Left lobe of liver (tissue), 2 donors: Measurements from ENCODE around the gene AMH. TPM values are rescaled to one million over a fixed set of nuclear protein-coding genes. Genes with fewer than 3 reads are reported as not detected.

Experiments
- ATAC-seq: fragments of 200-7000 bp; cut with Tn5 transposase; one replicate; pipeline ENCODE4 v1.9.1; 2020; ENCODE audit warnings: mild to moderate bottlenecking, moderate library complexity
- DNase-seq: peaks from one replicate; pipeline ENCODE4 v3.0.0-alpha.2; 2020; ENCODE audit warnings: low spot score
- total RNA-seq: library from RNA; stranded (reverse); gene quantifications from one replicate; pipeline ENCODE4 v1.2.1, GENCODE V29; 2021
- donor health status: DM: no; HTN: no; CAD: no; lungs with moderate emphysema.
- donor health status: DM: no; HTN: yes; CAD: no.

Gene AMH
- total RNA-seq, 1 donor from 2014 or later, result 0.93 TPM

DNA sequence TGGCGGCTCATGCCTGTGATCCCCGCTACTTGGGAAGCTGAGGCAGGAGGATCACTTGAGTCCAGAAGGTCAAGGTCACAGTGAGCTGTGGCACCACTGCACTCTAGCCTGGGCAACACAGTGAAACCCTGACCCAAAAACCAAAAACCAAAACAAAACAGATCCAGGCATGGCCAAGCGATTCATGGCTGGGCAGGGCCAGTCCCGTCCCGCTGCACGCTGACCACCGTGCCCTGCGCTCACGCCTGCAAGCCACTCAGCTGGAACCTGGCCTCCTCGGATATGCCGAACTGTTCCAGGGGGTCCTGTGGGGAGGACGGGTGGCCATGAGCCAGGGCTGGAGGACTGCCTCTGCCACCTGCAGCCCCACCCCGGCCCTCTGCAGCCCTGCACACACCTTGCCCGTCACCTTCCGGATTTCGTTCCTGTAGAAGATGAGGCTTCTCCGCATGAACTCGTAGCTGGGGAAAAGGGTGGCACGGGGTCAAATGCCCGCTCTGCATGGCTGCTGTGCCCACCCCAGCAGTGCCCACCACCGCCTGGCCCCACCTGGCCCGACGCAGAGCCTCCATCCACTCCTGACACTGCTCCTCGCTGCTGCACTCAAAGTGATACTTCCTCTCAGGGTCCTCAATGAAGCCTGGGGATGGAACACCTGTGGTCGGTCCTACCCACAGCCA lies 15.4 kb upstream of the AMH start:
- no peak for ATAC-seq
- DNase-seq, result no peak

DNA sequence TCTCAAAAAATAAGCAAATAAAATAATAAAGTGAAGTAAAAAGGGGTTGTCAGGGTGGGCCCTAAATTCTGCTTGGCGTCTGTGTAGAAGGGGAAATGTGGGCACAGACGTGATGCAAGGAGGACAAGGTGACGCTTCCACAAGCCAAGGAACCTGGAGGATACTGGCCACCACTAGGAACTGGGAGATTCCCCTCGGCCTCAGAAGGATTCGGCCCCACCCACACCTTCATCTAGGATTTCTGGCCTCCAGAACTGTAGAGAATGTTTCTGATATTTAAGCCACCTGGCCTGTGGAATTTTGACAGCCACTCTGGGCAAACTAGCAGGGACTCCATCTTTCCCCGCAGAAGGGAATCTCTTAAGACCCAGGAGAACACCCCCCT lies 14.1 kb upstream of the AMH start:
- ATAC-seq (no peak), DNase-seq (no peak)

DNA sequence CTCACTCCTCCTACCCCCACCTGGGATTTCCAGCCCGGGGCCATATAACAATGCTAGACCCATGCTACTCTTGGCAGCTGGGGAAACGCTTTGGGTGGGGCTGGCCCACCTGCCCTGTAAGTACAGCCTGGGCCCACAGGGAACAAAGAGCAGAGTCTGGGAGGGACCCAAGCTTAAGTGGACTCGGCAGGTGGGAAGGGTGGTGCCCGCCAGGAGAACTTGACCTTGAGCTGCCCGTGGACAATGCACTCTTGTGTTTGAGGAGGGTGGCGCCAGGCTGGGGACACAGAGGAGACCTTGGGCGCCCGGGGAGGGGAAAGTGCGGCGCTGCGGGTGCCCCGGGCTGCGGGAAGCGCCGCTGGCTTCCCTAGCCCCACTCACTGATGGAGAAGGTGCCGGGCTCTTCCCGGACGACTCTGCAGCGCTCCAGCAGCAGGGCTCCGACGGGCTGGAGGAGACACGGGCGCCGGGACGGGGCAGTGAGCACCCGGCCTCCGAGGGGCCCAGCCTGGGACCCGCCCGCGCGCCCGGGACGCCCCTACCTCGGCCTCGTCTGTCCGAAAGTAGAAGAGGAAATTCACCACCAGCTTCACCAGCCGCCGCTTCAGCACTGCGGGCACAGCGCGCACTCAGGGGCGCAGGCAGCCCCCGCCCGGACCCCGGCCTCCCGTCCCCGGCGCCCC lies 13.6 kb upstream of the AMH start:
- no peak for DNase-seq
- ATAC-seq, result peak; percentile 21

DNA sequence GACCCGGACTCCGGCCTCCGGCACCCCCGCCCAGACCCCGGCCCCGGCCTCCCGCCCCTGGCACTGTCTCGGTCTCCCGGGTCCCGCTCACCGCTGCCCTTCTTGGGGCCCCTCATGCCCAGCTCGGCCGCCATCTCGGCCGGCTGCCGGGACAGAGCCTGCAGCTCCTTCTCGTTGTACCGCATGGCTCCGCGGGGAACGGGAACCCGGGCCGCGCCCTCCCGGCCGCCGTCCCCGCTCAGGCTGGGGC lies 13.1 kb upstream of the AMH start:
- DNase-seq (no peak), ATAC-seq (no peak)

DNA sequence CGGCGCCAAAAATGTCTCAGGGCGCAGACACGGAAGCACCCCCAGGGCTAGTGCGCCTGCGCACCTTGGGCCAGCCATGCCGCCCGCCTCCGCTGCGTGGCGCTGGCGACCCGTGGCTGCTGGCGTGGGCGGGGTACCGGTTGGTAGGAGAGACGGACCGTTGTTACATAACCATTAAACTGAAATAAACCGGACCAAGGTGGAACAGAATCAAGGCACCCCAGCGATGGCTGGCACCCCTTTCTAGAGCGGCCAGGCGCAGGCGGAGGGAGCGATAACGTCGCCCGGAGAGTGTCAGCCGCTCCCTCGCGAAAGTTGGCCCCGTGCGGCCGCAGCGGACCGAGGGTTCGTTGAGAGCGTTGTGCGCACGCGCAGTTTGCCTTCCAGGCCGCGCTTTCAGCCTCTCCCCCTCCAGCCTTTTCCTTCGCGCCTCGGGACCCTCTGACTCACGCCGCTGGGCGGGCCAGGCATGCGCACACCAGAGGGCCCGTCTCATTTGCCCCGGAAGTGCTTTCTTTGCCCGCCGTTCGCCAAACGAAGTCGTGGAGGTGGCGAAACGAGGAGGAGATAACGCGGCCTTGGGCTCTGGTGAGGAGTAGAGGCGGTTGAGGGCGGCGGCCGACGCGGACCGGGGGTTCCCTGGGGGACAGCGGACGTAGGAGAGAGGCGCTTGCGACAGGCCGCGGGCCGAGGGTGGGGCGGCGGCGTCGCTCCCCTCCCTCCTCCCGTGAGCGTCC lies 12.6 kb upstream of the AMH start, which contains the start of the genes PLEKHJ1 and SF3A2:
Gene PLEKHJ1, minus strand, starts transcription at position 16 of the 737 bp plus-strand sequence. CDS start 81 bp downstream, outside the sequence.
Gene SF3A2, plus strand, starts transcription at position 511 of the 737 bp plus-strand sequence. CDS start 6,595 bp downstream, outside the sequence.
- DNase-seq, result peak; percentile 97
- peak; percentile 89 for ATAC-seq

DNA sequence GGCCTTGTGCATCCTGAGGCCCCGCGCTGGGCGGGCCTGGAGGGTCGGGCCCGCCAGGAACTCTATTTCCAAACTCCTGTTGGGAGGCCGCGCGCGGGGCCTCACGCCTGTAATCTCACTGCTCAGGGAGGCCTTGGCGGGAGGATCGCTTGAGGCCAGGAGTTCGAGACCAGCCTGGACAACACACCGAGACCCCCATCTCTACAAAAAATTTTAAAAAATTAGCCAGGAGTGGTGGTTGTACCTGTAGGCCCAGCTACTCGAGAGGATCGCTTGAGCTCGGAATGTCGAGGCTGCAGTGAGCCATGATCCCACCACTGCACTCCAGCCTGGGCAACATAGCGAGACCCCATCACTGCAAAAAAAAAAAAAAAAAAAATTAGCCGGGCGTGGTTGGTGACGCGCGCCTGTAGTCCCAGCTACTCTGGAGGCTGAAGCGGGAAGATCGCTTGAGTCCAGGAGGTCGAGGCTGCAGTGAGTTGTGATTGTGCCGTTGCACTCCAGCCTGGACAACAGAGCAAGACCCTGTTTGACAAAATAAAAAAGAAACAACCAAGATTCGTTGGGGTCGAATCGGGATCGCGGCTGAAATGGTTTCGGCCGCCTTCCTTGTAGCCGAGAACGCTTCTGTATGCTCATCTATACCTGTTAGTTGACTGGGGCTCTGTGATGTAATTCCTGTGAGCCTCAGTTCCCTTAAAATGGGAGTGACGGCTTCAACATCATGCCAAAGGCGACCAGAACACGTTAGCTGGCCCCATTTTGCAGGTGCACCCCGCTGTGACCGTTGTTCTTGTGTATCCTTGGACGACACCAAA lies 11.9 kb upstream of the AMH start:
- no peak for ATAC-seq
- DNase-seq, result no peak

DNA sequence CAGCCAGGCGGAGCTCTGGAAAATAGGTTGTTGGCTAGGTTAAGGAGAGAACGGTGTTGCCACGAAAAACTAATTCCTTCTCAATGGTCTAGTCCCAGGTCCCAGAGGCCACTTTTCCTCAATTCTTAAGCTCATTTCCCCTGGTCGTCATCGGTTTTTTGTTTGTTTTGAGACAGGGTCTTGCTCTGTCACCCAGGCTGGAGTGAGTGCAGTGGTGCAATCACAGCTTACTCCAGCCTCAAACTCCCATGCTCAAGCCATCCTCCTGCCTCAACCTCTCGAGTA lies 11.3 kb upstream of the AMH start:
- no peak for DNase-seq
- ATAC-seq, result no peak

DNA sequence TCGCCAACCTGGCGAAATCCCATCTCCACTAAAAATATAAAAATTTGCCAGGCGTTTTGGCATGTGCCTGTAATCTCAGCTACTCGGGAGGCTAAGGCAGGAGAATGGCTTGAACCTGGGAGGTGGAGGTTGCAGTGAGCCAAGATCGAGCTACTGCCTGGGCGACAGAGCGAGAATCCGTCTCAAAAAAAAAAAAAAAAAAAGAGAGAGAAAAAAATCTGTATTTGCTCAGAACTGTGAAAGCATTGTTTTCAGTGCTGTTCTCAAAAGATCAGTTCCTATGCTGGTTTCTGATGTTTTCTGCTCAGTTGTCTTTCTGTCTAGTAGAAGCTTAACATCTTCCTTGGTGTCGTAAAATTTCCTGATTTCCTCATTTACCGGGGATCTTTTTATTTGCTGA lies 9.9 kb upstream of the AMH start:
- no peak for DNase-seq
- ATAC-seq, result no peak

DNA sequence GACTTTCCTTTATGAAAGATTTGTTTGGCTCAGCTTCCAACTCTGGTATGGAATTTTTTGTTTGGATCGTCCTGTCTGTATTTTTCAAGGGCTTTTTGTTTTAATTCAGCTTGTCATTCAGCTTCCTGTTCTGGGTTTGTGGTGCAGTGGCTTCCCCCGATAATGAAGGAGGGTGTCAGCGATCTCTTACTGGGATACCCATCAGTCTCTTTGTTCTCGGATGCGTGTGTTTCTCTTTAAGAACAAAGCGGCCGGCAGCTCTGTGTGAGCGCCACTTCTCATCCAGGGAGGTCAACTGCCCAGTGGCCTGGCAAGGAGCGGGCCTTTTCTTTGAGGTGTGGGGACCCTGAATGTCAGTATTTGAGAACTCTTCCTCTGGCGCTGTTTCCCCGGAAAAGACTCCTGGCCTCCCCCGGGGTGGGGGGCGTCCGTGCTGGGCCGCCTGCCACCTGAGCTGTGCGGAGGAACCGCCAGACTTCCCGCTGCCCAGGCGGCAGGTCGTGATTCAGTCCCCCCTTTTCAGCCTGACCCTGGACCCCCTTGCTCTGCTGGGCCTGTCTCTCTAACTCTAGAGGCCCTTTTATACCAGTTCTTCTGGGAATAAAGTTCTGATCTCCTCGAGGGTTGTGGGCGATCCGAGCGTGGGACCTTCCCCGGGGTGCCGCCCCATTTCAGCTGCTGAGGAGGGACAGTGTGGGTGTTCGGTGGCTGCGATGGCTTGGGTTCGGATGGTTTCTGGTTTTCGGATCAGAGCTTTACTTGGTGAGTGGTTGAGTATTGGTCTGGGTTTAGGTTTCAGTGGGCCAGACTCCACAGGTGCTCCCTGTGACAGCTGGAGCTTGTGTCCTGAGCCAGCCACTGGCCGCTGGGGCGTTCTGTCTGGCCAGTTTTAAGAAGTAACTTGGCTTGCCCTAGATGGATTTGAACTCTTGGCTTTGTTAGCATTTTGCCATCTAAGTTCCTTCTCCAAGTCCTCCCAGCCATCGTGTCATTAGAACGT lies 9.1 kb upstream of the AMH start:
- no peak for DNase-seq

DNA sequence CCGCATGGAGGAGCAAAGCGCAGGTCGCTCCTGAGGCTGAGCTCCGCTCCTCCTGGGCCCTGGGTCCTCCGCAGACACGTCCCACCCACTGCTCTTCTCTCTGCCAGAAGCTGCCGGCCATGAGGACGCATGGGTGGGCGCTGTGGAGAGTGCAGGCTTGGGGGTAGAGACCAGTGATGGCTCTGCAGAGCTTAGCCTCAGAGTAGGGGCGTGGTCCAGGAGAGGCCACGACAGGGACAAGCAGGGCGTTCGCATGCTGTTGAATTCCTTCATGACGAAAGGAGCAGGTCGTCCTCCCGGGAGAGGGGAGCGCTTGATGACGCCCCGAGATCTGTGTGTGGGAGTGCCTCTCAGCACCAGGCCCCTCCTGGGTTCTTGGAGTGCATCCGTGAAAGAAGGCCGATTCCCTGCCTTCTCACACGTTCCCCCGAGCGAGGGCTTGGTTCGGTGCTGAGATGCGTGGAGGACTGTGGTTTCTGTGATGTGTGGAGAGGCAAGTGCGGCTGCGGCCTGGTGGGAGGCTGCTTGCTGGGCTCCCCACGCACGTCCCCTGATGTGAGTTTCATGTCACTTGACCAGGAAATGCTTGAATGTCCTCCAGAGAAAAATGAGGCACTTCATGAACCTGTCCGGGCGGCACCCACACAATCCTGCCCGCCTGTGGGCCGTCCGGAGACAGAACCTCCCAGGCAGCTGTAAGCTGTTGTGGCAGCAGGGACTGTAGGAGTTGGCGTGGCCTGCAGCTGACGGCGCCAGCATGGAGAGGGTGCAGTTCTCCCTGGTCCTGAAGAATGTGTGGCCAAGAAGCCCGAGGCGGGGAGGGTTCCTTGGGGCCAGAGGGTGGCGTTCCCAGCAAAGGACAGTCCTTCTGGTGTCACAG lies 8.0 kb upstream of the AMH start:
- DNase-seq, result no peak

More for the DNA sequence above, 9.1 kb upstream of the AMH start:
- no peak for ATAC-seq

DNA sequence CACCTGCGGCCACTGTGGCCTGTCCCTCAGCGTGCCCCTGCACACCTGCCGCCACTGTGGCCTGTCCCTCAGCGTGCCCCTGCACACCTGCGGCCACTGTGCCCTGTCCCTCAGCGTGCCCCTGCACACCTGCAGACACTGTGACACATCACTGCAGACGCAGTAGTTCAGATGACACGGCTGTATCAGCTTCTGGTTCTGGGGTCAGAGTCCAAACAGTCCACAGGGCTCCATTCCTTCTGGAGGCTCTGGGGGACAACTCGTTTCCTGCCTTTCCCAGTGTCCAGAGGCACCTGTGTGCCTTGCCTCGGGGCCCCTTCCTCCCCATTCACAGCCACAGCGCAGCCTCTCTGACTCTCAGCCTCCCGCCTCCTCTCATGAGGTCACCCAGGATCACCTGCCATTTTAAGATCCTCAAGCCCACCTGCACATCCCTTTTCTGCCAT lies 7.0 kb upstream of the AMH start:
- DNase-seq (no peak), ATAC-seq (peak; percentile 81)

More for the DNA sequence above, 8.0 kb upstream of the AMH start:
- ATAC-seq, result no peak

DNA sequence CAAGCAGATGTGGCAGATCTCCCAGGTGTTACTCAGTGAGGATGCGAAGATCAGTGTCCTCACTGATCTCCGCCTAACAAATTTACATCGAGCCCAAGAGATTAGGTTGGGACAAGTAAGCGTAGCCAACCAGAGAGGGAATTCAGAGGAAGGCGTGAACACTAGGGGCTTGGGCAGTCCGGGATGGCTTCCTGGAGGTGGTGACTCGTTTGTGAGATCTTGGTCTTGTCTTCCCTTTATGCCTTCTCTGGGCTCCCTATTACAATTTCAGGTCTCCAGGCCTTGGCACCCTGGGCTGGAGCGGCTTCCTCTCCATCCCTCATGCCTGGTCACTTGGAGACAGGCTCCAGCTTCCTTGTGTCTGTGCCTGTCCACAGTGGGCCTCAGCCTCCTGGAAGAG lies 6.3 kb upstream of the AMH start:
- no peak for DNase-seq
- no peak for ATAC-seq

DNA sequence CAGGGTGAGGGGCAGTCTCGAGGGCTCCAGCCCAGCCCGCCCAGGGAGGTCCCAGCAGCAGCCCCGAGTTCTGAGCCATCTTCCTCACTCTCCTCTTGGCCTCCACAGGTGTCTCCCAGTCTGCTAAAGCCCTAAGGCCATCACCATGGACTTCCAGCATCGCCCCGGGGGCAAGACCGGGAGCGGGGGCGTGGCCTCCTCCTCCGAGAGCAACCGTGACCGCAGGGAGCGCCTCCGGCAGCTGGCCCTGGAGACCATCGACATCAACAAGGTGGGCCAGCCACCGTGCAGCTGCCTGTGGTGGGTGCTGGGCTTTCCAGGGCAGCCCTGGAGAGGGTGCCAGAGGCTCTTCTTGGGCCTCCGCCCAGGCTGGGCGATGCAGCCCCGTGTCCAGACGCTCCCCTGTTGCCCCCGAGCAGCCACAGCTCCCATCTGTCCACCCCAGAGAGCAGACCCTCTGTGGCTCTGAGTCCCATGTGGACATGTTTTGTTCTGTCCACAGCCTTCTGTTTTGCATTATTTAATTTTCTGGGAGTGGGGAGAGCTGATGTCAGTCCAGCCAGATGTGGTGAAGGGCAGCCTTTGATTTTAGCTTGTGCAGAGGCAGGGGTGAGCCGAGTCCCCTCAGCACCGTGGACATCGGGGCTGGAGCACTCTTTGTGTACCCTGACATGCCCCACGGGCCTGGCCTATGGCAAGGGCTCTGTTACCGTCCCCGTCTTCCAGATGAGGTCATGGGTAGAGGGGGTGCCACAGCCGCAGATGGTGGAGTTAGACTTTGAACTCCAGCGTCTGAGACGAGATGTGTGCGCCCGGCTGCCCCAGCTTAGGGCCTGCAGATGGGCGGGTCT lies 5.6 kb upstream of the AMH start:
- no peak for ATAC-seq
- DNase-seq, result no peak

DNA sequence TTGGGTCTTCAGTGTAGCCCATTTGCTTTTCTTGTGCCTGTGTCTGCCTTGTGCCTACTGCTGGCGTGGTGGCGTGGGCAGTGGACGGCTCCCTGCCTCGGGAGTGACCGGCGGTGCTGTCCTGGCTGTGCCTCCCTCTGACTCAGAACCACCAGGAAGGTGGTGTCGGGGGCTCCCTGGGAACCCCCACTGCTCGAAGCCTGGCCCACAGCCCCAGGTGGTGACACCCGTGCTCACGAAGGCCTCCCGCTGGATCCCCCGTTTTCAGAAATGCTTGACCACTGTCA lies 5.1 kb upstream of the AMH start:
- no peak for DNase-seq
- no peak for ATAC-seq

DNA sequence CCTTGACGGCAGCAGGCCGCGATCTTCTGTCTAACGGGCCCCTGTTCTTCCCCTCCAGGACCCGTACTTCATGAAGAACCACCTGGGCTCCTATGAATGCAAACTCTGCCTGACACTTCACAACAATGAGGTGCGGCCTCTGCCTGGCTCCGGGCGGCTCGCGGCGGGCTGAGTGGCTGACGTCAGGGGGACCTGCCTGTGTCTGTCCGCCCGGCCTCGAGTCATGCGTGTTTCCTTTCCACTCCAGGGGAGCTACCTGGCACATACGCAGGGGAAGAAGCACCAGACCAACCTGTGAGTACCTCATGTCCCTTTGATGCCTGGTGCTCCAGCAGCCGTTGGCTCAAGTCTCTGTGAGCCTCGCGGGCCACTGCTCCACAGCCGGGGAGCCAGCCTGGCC lies 4.6 kb upstream of the AMH start:
- DNase-seq, result no peak
- ATAC-seq, result no peak

DNA sequence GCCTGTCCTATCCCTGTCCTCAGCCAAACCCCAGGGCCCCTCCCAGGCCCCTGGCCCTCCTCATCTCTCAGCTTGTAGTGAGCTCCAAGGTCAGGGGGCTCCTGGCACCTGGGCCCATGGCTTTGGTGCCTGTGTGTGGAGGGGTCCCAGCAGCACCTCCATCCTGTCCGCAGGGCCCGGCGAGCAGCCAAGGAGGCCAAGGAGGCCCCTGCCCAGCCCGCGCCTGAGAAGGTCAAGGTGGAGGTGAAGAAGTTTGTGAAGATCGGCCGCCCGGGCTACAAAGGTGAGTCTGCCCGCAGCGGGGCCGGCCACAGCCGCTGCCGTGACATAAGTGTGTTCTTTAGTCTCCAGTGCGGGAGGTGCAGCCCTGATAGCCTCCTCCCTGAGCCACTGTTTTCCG lies 3.9 kb upstream of the AMH start:
- ATAC-seq, result no peak
- DNase-seq, result no peak

DNA sequence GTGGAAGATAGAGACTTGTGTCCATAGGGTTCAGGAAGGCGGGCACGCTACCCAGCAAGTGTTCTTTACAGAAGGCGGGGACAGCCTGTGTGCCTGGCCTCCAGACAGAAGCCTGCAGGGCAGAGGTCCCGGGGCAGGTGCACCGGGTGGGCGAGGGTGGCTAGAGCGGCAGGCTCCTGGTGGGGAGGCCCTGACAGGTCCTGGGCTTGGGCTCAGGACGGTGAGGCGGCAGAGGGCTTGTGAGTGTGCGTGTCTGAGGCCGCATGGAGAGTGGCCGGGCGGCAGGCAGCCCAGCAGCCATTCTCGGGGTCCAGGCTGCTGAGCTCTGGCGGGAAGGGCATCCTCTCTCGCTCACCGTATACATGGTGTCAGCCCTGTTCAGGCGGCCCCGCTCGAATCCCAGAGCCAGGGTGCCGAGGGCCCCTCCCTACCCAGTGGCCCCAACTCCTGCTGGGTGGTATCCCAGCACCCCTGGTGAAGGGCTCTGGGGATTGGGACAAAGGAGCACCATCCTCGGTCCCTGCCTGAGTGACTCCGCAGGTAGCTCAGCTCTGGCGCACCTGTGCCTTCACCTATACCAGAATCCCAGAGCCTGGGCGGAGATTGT lies 3.0 kb upstream of the AMH start:
- ATAC-seq (no peak), DNase-seq (no peak)

DNA sequence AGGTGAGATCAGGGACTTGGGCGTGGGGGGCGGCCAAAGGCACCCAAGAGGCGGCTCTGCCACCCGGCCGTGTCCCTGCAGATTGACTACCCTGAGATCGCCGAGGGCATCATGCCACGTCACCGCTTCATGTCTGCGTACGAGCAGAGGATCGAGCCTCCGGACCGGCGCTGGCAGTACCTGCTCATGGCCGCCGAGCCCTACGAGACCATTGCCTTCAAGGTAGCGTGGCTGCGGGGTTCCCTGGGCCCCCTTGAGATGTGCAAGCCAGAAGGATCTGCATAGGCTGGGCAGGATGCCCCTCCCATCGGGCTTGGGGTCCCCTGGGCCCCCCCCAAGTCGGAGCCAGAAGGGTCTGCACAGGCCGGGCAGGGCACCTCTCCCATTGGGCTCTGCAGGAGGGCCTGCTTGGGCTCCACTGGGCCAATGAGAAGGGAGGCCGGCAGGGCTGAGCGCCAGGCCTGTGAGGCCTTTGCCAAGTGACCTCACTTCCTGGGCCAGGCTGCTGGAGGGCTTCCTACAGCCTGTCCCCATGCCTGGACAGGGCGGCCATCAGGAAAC lies 2.2 kb upstream of the AMH start:
- DNase-seq (peak; percentile 81), ATAC-seq (peak; percentile 79)
